ENCODE results near the gene SCGN.

SCGN gene

DNA sequence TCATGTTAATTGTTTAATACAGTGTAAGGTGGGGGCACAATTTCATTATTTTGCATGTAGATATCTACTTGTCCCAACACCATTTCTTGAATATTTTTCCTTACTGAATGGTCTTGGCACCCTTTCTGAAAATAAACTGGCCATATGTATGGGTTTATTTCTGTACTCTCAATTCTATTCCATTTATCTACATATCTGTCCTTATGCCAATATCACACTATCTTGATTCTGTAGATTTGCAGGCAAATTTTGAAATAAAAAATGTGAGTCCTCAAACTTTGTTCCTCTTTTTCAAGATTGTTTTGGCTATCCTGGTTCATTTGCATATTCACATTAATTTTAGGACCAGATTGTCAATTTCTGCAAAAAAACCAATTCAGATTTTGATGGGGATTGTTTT is 34.8 kb downstream of the SCGN start:
- no peak for DNase-seq (ENCODE audit: low spot score)

DNA sequence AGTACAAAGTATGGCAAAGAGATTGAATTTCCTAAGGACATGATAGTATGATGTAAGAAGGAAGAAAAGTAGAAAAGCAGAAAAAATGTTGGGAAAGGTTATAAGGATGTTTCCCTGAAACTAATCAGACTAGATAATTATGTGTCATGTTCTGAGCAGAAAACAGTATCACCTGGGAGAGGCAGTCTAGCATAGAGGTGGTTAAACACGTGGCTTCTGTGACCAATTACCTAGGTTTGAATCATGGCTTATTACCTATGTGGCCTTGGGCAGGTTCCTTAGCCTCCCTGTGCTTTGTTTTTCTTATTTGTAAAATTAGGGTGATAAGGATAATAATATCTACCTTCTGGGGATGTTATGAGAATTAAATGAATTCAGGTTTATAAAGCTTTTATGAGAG is 38.0 kb downstream of the SCGN start:
- no peak for DNase-seq (ENCODE audit: low spot score)

DNA sequence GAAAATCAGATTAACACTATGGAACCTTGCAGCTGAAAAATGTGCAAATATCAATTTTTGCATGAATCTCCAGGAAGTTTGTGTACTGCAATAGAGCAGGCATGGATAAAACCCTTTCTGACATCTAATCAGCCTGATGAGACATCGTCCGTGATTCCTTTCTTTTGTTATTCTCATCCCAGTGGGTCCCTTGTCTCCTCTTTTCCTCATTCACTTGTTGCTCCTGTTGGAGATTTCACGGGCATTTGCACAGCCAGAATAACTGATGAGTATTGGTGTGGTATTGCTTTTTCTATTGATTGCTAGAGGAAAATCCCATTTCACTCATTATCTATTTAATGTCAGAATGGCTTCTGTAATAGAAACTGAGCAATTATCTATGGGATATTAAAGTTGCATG is 39.9 kb downstream of the SCGN start:
- no peak for DNase-seq (ENCODE audit: low spot score)

DNA sequence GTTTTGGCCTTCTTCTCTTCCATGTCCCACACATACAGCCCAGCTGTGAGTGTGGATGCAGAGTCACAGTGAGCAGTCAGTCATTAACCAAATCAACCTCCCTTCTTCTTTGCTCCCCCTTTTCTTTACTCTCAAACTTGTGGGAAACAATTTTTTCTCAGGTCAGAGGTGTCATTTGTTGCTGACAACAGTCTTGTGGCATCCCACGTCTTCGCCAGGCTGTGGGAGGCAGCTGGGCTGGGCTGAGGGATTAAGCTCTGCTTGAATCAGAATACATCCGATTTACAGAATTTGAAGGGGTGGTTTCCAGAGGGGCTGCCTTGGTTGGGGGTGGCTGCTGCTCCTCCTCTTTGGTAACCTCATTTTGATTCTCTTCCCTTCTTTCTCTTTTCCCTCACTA is 40.5 kb downstream of the SCGN start:
- no peak for DNase-seq (ENCODE audit: low spot score)

DNA sequence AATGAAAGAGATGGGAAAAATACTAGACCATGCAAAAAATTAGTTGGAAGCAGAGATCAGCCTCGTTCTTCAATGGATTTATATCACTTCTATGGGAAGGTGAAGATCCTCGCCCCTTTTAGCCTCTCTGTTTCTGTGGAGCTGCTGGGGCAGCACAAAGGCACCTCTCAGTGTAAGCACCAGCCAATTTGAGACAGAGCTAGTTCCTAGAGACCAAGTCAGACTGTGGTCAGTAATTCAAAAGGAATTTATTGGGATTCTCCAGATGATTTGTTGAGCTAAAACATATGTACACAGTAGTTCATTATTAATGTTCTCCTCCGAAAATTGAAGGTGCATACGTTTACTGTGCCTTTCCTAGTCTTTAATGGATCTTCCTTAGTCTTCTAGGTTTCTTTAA is 42.4 kb downstream of the SCGN start:
- DNase-seq (ENCODE audit: low spot score): no peak

DNA sequence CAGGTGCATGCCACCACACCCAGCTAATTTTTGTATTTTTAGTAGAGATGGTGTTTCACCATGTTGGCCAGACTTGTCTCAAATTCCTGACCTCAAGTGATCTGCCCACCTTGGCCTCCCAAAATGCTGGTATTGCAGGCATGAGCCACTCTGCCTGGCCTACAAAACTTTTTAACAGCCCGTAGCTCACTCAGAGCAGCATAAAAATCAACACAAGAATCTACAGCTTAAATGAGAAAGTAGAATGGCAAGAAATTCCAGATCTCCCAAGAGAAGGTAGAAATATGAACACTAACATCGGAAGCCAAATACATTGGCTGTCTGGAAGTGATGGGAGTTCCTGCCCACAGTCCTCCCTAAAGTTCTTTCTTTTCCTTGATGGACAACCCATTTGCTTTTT is 43.7 kb downstream of the SCGN start:
- DNase-seq (ENCODE audit: low spot score): no peak

DNA sequence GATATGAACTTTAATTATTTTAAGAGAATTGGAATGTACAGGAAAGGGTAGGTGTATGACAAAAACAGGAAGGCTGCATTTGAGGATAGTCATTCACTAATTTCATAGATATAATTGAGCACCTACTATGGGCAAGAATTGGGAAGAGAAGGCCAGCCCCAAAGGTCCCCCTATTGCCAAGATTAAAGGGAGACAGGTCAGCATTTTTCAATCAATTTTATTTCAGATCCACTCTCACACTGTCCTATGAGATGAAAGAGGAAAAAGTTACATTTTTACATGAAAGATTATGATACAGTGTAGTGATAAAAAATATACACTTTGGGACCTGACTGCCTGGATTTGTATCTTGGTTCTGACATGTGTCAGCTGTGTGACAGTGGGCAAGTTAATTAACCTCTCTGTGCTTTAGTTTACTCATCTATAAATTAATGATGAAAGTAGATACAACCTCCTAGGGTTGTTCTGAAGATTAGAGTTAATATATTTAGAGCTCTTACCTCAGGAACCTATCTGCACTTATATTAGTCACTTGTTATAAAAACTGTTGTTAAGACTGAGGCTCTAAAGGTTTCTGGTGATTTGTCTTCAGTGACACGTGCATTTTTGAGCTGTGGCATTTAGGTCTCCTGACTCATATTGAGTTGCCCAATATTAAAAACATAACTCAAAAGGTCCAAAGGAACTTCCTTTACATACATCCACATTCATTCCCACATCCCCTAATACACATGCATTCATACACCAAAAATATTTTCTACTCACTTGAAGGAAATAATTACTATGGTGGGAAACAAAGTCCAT is 45.7 kb downstream of the SCGN start:
- no peak for DNase-seq (ENCODE audit: low spot score)

DNA sequence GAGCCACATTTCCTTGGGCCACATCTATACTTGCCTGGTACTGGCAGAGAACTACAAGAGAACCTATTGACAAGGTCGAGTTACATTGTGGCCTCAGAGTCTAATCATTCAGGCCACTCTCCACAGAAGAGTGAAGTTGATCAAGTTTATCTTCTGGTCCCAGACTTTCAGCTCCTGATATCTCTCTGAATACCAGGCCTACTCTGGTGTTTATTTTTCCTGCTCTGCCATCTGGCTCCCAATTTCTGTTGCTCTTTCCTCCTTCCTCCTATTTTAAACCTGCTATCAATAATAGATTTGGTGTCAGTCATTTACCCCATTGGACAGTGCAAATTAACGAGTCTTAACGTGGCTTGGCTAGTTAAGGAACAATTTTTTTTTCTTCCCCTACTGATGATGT is 46.6 kb downstream of the SCGN start:
- DNase-seq (ENCODE audit: low spot score): no peak

DNA sequence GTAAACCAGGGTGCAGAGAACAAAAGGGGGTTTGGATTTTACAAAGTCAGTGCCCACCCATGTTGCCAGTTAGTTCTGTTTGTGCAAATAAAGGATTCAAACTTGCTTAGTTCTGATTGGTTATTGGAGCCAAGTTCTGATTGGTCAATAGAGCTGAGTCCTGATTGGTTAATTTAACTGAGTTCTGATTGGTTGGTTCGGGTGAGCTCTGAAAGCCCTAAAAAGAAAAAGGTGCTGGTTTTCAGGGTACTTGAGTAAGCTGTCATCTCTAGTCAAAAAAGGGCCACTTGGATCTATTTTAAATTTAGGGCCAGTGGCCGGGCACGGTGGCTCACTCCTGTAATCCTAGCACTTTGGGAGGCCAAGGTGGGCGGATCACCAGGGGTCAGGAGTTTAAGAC is 47.6 kb downstream of the SCGN start:
- DNase-seq (ENCODE audit: low spot score): no peak

DNA sequence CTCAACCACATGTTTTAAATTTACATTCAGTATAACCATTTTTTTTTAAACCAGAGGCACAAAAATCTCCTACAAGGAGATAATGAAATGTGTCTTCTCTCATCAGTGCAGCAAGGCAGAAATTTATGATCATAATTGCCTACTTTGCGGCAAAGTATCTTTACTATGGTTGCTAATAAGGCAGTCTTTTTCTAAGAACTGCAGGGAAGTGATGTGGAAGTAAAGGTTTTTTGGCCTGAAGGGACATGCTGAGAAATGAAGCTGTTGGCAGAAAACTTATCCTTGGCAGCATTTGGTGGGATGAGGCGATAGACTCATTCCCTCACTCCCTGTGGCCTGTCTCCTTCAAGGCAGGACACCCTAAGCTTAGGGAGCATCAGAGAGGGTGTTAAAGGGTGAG is 48.7 kb downstream of the SCGN start:
- no peak for DNase-seq (ENCODE audit: low spot score)

DNA sequence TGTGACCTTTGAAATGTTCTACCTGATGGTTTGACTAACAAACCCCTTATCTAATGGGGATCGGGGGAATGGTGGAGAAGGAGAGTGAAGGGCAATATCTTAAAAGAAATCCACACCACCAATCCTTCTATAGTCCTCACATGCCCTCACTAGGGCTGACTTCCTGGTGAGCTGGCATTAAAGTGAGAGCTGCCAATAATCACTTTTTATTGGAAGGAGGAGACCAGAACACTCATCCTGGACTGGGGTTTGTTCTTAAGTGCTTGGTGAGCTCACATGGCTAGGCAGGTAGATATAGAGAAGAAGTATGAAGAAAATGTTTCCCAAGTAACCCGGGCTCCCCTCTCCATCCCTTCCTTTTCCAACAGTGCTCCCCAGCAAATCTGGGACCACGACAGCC is 49.8 kb downstream of the SCGN start:
- DNase-seq (ENCODE audit: low spot score): no peak

DNA sequence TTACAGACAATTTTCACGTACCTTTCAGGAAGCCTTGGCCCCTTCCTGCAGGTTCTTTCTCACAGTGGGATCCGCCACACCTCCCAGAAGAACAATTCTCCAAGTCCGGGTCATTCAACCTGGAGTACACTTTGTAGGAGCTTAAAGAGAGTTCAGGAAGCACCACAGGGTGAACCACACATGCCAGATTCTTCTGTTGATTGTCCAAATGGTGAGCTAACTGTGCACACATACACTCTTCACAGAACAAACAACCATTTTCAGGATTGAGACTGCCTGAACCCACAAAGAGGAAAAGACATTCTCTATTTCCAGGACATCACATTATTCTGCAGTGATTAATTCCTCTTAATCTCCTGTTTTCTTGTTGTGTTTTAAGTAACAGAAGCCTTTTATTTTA is 51.0 kb downstream of the SCGN start:
- DNase-seq (ENCODE audit: low spot score): no peak

DNA sequence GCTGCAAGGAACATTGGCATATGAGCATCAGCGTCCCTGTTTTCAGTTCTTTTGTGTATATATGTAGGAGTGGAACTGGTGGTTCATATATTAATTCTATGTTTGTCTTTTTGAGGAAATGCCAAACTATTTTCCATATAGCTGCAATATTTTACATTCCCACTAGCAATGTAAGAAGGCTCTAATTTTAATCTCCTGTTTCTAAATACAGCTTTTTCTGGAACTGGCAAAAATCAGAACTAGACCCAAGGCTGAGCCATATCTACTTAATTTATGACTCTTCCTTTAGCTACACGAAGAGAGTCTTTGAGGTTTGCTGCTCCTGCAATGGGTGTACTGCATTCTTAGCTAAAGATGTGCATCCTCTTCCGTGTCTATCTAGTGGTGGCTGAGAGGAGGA is 52.0 kb downstream of the SCGN start:
- no peak for DNase-seq (ENCODE audit: low spot score)

DNA sequence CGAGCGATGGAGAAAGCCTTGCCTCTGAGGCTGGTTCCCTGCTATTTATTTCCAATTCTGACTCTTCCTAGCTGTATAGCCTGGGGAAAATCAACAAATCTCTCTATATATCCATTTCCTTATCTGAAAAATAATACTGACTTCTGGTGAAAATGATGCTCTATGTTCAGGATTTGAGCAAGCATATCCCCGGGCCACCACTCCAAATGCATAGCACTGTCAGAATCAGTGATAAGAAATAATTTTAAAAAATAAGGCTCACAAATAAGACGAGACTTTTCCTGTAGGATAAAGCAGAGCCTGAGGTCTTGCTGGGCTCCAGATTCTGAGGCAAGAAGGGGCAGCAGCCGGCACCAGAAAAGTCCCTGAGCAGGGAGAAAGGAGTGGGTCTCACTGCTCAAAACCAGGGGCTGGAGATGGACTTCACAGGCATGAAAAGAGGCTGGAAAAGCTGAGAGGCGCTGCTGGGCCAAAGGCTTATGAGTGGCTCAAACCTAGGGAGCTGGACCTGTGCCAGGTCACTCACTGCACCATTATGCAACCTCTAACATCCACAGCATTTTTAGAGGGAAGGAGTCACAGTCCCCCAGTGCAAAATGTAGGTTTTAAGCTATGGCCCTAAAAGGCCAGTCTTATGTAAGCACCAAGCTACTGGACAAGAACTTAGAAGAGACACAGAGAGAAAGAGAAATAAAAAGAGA is 54.4 kb downstream of the SCGN start:
- no peak for DNase-seq (ENCODE audit: low spot score)

DNA sequence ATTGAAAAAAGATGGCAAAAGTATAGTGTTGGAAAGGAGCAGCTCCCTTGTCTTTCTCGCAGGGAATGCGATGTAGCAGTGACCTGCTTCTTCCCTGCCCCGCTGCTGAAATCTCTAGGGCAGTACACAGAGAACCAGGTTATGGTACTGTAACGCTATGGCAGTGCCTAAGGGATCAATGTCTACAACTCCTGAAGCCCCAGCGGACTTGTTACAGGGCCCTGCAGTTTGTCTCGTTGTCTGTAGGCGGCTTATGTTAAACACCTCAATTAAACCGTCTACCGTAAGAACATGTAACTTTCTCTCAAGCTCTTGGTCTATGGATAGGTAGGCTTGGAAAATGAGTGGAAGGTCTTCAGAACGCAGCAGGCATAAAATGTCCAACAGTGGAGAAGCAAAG is 57.7 kb downstream of the SCGN start:
- no peak for DNase-seq (ENCODE audit: low spot score)

DNA sequence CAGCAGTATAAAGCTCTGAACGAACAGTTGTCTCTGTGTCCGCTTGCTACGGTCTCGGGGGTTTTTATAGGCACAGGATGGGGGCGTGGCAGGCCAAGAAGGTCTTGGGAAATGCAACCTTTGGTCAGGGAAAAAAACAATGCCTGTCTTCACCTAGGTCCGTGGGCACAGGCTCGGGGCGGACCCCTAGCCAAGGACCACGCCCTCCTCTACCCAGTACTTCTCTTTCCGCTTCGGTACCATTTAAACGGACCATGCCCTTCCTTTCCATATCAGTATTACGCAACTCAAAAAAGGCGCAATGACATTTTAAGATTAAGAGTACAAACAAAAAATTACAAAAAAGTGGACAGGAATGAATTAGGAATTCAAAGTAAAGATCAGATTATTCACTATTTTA is 58.3 kb downstream of the SCGN start:
- no peak for DNase-seq (ENCODE audit: low spot score)

DNA sequence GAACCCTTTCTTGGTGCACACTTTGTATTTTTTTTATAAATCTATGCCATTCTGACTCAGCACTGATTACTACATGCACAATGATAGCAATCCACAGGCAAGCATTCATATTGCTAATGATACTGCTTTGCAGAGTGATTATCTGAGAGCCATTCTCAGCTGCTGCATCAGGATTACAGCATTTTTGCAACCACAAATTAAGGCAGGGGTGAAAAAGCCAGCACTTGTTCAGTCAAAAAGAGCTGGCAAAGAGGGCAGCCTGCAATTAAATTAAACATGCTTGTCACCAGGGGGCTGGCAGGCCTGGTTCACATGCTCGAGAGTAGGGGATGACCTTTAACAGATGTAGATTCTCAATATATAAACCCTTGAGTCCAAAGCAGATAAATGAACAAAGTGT is 61.8 kb downstream of the SCGN start:
- DNase-seq (ENCODE audit: low spot score): no peak

DNA sequence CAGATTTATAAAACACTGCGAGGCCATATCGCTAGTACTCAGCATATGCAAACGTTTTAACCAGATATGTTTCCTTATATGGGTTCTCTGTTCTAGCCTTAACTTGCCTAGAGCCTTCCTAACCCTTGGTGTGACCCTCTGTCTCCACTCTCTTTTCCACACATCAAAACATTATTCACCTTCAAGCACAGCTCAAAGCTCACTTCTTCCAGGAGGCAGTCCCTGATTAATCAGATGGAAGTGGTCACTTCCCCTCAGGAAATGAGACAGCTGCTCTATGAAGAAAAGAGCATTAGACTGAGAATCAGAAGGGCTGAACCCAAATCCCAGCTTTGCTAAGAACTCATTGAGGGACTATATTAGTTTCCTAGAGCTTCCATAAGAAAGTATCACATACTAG is 62.8 kb downstream of the SCGN start:
- no peak for DNase-seq (ENCODE audit: low spot score)

DNA sequence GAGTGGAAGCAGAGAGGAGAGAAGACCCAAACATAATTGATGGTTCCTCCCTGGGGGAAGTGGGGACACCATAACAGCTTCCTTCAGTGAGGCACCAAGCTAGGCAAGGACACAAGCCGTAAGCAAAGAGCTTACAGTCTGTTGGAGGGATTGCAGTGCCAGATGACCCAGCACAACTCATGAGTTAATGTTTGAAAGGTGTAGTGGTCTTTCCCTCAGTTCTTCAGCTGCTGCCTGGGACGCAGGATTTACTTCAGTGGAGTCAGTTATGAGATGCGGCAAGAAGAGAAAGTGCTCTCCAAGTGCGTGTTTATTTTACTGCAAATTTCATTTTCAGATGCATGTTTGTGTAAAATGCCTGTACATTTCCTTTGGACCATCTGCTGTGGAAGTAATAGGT is 63.8 kb downstream of the SCGN start:
- no peak for DNase-seq (ENCODE audit: low spot score)

DNA sequence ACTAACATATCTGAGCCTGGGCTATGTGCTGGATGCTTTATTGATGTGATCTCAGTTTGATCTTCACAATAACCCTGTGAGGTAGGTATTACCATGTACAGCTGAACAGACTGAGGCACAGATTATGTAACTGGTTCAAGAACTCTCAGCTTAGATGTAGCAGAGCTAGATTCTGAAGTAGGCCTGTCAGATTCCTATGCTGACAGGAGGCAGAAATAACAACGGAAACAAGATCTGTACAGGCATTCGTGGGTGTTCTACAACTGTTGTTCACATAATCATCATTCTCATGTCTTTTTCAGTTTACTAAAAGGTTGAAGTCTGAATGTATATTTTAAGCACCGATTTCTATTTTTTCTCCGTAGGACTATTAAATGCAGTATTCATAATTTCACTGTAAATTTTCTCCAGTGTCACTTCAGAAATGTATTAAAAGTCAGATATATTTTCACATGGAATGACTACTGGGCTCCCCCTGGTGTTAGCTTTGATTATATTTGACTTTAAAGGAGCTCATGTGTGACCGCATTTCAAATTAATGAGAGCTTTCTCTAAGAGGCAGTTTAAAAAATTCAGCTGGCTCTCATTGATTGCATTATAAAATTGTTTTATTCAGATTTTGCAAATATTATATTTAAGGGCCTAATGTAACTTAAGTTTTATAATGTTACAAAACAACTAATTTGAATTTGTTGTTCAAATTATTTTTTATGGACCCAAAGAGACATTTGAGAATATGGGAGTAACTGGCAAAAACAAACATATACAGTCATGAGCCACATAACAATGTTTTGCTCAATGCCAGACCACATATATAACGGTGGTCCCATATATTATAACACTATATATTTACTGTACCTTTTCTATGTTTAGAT is 66.1 kb downstream of the SCGN start:
- peak; percentile 20 for DNase-seq (ENCODE audit: low spot score)

DNA sequence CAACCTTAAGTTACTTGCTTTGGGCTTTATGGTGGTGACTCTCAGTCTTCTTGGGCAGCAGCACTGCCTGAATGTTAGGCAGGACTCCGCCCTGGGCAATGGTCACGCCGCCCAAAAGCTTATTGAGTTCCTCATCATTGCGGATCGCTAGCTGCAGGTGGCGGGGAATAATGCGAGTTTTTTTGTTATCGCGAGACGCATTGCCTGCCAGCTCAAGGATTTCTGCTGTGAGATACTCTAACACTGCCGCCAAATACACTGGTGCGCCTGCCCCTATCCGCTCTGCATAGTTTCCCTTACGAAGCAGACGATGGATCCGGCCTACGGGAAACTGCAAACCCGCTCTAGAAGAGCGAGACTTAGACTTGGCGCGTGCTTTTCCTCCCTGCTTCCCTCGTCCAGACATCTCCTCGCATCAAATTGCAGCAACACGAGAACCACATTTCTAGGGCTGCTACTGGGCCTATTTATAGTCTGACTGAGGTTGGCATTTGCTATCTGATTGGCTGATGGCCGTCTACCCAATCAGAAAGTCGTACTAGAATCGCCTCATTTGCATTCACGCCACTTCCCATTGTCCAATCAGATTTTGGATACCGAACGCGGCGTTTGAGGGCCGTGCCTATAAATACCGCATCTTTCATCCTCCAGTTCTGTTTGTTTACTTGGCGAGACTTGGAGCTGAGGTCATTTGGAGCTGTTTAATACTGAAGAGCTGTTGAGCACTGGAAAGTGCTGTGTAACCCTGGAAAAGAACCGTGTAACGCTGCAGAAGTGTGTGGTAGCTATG is 74.3 kb downstream of the SCGN start:
- DNase-seq (ENCODE audit: low spot score): no peak

DNA sequence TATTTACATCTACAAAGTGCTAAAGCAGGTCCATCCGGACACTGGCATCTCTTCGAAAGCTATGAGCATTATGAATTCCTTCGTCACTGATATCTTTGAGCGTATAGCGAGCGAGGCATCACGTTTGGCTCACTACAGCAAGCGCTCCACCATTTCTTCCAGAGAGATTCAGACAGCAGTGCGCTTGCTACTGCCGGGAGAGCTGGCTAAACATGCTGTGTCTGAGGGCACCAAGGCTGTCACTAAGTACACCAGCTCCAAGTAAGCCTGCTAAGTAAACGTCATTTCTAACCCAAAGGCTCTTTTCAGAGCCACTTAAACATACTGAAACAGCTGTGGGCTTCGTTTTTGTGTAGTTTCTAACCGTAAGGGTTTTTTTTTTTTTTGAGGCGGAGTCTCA is 75.0 kb downstream of the SCGN start:
- DNase-seq (ENCODE audit: low spot score): no peak

Data from CD4-positive, alpha-beta T cell treated with Interleukin-2 at 100 ng/mL for 4 hours (primary cell).